OCI-LY7 (cell line): ENCODE measurements around the gene RNF180.

ENCODE experiments used
- CTCF ChIP-seq: fragments of 200-600 bp; sonication (generic); conservative IDR thresholded peaks from 2 replicates; pipeline ENCODE4 v1.5.1; 2014; ENCODE audit warnings: mild to moderate bottlenecking, antibody characterized with exemption, low read length, moderate library complexity, mixed read lengths
- EZH2phosphoT487 ChIP-seq: fragments of 200-600 bp; sonication (generic); IDR thresholded peaks from 2 replicates; pipeline ENCODE4 v1.6.1; 2018; ENCODE audit warnings: low read depth, borderline replicate concordance, mild to moderate bottlenecking, mixed run types, antibody characterized with exemption, low read length, moderate library complexity, mixed read lengths

DNA sequence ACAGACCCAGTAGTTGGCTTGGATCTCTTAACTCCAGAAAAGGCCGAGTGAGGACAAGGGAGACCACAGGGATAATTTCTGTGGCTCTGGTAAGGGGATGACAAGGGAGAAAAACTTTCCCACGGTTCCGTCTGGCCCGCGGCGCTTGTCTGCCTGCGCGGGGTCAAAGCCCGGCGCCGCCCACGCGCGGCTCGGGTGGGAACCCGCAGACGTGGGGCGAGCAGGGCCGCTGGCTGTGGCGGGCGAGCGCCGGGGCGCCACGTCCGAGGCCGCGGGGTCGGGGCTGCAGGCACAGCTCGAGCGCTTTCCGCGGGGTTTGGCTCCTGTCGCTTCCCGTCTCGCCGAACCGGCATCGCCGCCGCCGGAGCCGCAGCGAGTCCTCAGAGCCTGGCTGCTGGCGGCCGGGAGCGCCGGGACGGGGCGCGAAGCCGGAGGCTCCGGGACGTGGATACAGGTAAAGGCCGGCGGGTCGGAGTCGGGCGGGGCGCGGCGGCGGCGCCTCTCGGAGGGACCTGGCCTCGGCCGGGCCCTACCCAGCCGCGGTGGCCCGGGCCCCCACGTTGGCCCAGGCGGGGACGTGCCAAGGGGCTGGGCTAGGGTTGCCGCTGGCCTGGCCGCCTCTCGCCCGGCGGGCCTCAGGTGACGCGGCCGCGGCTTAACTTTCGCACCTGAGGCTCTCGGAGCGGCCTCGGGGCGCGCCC lies at the start of gene RNF180:
- no peak for TF ChIP-seq CTCF
- TF ChIP-seq EZH2phosphoT487 = no peak
